Measurements from ENCODE around the gene SPX. TPM values are rescaled to one million over a fixed set of nuclear protein-coding genes. Genes with fewer than 3 reads are reported as not detected.

Gene SPX
- total and polyA plus RNA-seq, 12 donors, result 0.27 to 3.3 (median 0.49) TPM; not detected in 3

DNA sequence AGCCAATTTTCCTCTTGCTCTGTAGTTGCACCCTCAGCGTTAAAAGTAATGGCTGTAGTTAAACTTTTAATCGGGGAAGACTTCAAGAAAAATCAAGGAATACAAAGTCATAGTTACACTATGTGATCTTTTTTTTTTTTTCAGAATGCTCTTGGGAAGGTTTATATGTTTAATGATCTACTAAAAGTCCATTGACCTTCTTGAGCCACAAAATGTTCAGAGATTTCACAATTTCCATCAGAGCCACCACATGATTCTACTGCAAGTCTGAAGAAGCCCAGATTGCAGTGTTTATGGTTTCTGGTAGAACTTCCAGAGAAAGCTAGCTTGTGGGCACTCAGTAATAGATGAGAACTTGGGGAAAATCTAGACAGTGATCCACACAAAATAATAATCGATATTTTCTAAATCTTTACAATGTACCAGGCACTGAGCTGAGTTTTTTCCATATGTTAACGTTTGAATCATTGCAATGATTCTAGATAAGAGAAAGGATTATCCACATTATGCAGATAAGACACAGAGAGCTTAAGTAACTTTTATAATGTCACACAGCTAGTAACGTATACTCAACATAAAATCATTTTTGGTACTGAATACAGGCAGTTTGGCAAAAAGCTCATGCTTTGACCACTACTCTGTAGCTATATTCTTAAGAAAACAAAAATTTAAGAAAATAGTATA lies 40.3 kb downstream of the SPX start:
- H3K4me1 ChIP-seq (replicated peaks in 1 of 2), result no peaks in the 10 kb centered on the region
- H3K27ac ChIP-seq, result no peak overlapping the region
- no peaks in the 10 kb centered on the region for H3K9me3 ChIP-seq (replicated peaks in 1 of 3)
- H3K4me3 ChIP-seq, result no peak overlapping the region
- no peak for DNase-seq
- intact Hi-C loops (cut with DNase I), result no loop called here
- TF ChIP-seq, protein P1, sequence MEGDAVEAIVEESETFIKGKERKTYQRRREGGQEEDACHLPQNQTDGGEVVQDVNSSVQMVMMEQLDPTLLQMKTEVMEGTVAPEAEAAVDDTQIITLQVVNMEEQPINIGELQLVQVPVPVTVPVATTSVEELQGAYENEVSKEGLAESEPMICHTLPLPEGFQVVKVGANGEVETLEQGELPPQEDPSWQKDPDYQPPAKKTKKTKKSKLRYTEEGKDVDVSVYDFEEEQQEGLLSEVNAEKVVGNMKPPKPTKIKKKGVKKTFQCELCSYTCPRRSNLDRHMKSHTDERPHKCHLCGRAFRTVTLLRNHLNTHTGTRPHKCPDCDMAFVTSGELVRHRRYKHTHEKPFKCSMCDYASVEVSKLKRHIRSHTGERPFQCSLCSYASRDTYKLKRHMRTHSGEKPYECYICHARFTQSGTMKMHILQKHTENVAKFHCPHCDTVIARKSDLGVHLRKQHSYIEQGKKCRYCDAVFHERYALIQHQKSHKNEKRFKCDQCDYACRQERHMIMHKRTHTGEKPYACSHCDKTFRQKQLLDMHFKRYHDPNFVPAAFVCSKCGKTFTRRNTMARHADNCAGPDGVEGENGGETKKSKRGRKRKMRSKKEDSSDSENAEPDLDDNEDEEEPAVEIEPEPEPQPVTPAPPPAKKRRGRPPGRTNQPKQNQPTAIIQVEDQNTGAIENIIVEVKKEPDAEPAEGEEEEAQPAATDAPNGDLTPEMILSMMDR (IDR thresholded peaks at IDR 0.05), result no peak
- no peak for TF ChIP-seq POLR2A (IDR thresholded peaks at IDR 0.05)
- H3K36me3 ChIP-seq (replicated peaks in 1 of 2), result no peaks in the 10 kb centered on the region
- 80 to 85% (median 85%) methylated on average over 5 of the region's 5 CpGs for WGBS, 4 donors
- H3K27me3 ChIP-seq, result no peaks in the 10 kb centered on the region

- H3K4me1 ChIP-seq (replicated peaks in 1 of 2), result no peaks in the 10 kb centered on the region
- H3K4me3 ChIP-seq, result no peak overlapping the region
- whole genome bisulfite sequencing, 4 donors, result 78 to 84% (median 82%) methylated on average over 3 of the region's 3 CpGs
- no peaks in the 10 kb centered on the region for H3K36me3 ChIP-seq (replicated peaks in 1 of 2)
- H3K27me3 ChIP-seq, result no peaks in the 10 kb centered on the region
- intact Hi-C loops (cut with DNase I), result no loop called here
- H3K9me3 ChIP-seq (replicated peaks in 1 of 3), result no peaks in the 10 kb centered on the region
- DNase-seq, result no peak
- H3K27ac ChIP-seq, result no peak overlapping the region
- TF ChIP-seq POLR2A (IDR thresholded peaks at IDR 0.05), result no peak
- TF ChIP-seq, protein P1 (IDR thresholded peaks at IDR 0.05), result no peak
Measured at GRCh38 chr12:21566907-21567394, 40.9 kb downstream of the SPX start.

DNA sequence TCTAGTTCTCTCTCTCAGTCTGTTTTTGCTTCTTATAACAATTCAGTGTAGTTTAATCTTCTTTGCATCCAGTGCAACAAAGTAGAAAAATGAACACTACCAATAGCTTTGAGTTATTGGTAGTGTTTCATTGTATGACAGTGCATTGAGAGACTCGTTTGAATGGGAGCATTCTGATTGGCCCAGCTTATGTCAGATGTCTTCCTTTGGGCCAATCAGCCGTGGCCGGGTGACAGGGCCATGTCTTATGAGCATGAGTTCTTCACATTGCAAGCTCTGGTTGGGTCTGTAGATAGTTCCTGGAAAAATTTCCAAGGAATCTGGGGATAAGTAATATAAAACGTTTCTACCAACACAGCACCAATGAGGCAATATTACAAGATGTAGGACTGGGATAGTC lies 42.0 kb downstream of the SPX start:
- Histone ChIP-seq H3K27me3 (no peaks in the 10 kb centered on the region), H3K9me3 (replicated peaks in 1 of 3) (no peaks in the 10 kb centered on the region), H3K4me3 (no peak overlapping the region), H3K27ac (no peak overlapping the region), H3K36me3 (replicated peaks in 1 of 2) (no peaks in the 10 kb centered on the region), H3K4me1 (replicated peaks in 1 of 2) (no peaks in the 10 kb centered on the region)
- WGBS, 4 donors, result 72 to 87% (median 76%) methylated on average over 4 of the region's 4 CpGs
- DNase-seq, result no peak
- intact Hi-C loops (cut with DNase I), result no loop called here
- TF ChIP-seq, protein P1 (IDR thresholded peaks at IDR 0.05), result no peak
- no peak for TF ChIP-seq POLR2A (IDR thresholded peaks at IDR 0.05)

DNA sequence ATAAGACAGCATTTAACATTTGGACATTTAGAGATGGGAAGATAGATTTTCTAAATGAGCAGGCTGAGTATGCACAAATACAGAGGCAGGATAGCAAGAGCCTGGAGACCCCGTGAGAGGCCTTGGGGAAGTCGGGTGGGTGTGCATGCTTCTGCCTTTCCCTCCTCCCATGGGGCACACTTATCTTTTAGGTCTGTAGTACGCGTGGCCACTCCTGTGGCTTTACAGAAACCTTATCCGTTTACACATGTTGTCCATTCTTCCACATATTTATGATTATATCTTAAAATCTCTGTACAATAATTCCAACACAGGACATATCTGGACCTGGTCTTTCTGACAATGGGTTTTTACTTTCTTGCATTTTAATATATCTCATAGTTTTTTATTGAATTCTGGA lies 45.0 kb downstream of the SPX start:
- intact Hi-C loops (cut with DNase I), result no loop called here
- Histone ChIP-seq H3K27me3 (no peaks in the 10 kb centered on the region), H3K9me3 (replicated peaks in 1 of 3) (no peaks in the 10 kb centered on the region), H3K36me3 (replicated peaks in 1 of 2) (no peaks in the 10 kb centered on the region), H3K4me1 (replicated peaks in 1 of 2) (no peaks in the 10 kb centered on the region), H3K27ac (no peak overlapping the region), H3K4me3 (no peak overlapping the region)
- TF ChIP-seq, protein P1 (IDR thresholded peaks at IDR 0.05), result no peak
- no peak for TF ChIP-seq POLR2A (IDR thresholded peaks at IDR 0.05)
- 72 to 81% (median 77%) methylated on average over 5 of the region's 5 CpGs for WGBS, 4 donors
- DNase-seq, result no peak

All from adrenal gland (tissue), 12 donors.